WTC11 (cell line): ENCODE measurements around the gene MT1F.

ENCODE experiments used
- CTCF ChIP-seq: fragments of 200-600 bp; IDR thresholded peaks from 2 replicates; pipeline ENCODE4 v1.8.0; 2022; ENCODE audit warnings: antibody characterized with exemption
- MLX ChIP-seq: sonication (generic); formaldehyde crosslinking; IDR thresholded peaks from 2 replicates; pipeline ENCODE4 v1.8.1; 2023; ENCODE audit warnings: mild to moderate bottlenecking, missing genetic modification reagents, moderate library complexity
- NR3C1 ChIP-seq: sonication (generic); formaldehyde crosslinking; conservative IDR thresholded peaks from 2 replicates; pipeline ENCODE4 v1.8.1; 2023; ENCODE audit warnings: low read depth, mild to moderate bottlenecking, missing genetic modification reagents

GRCh38 chr16:56649820-56650219 is 7.9 kb upstream of the MT1F start:
- TF ChIP-seq CTCF (no peak), NR3C1 (CRISPR knock-in tag) (no peak), MLX (CRISPR knock-in tag) (no peak)
